Neuronal stem cell (in vitro differentiated cells): ENCODE data around the gene GATM.
A peak's percentile ranks its signal among the peaks of the same experiment; 100 is the strongest.

Experiments
- DNase-seq: peaks from one replicate; pipeline ENCODE4 v3.0.0-alpha.2; 2013; ENCODE audit warnings: low spot score
- H2AFZ ChIP-seq: one replicate; pipeline ENCODE4 v1.6.1; 2013; ENCODE audit warnings: mild to moderate bottlenecking, low read length, inconsistent platforms
- H2AK5ac ChIP-seq: 2 replicates; pipeline ENCODE4 v1.6.1; 2013; ENCODE audit warnings: low read depth, mild to moderate bottlenecking, inconsistent platforms, low read length, moderate library complexity, mixed read lengths
- H2BK120ac ChIP-seq: 2 replicates; pipeline ENCODE4 v1.6.1; 2013; ENCODE audit warnings: low read depth, mild to moderate bottlenecking, inconsistent platforms, low read length, moderate library complexity, mixed read lengths
- H2BK12ac ChIP-seq: one replicate; pipeline ENCODE4 v1.6.1; 2013; ENCODE audit warnings: low read length, inconsistent platforms
- H2BK15ac ChIP-seq: 2 replicates; pipeline ENCODE4 v1.6.1; 2013; ENCODE audit warnings: mild to moderate bottlenecking, low read length, inconsistent platforms, mixed read lengths
- H2BK5ac ChIP-seq: one replicate; pipeline ENCODE4 v1.6.1; 2013; ENCODE audit warnings: inconsistent platforms, mild to moderate bottlenecking, low read length, moderate library complexity
- H3K14ac ChIP-seq: one replicate; pipeline ENCODE4 v1.6.1; 2013; ENCODE audit warnings: low read length, inconsistent platforms
- H3K18ac ChIP-seq: 2 replicates; pipeline ENCODE4 v1.6.1; 2013; ENCODE audit warnings: low read length, inconsistent platforms
- H3K23ac ChIP-seq: 2 replicates; pipeline ENCODE4 v1.6.1; 2013; ENCODE audit warnings: low read depth, mild to moderate bottlenecking, mixed read lengths, low read length, inconsistent platforms; ENCODE audit not compliant: poor library complexity
- H3K27ac ChIP-seq: replicated peaks from 3 replicates; pipeline ENCODE4 v1.5.1; 2013; ENCODE audit warnings: low read length, inconsistent platforms
- H3K27me3 ChIP-seq, 3 experiments: 2 replicates each; pipeline ENCODE4 v1.6.1; 2013; ENCODE audit warnings: low read length in 3 of 3, mild to moderate bottlenecking in 2 of 3, inconsistent platforms in 1 of 3, low read depth in 1 of 3, mixed read lengths in 1 of 3, moderate library complexity in 1 of 3; ENCODE audit not compliant: control insufficient read depth in 3 of 3, insufficient read depth in 3 of 3
- H3K36me3 ChIP-seq, 2 donors: replicated peaks in 1 of 2; 2 replicates each; pipeline ENCODE4 v1.6.1; 2013; ENCODE audit warnings: low read length in 2 of 2; ENCODE audit not compliant: control insufficient read depth in 2 of 2, insufficient read depth in 2 of 2
- H3K4ac ChIP-seq: 2 replicates; pipeline ENCODE4 v1.6.1; 2013; ENCODE audit warnings: inconsistent platforms, mild to moderate bottlenecking, low read length, moderate library complexity
- H3K4me1 ChIP-seq, 2 donors: 1 replicate in 1 of 2; 2 replicates in 1 of 2; pipeline ENCODE4 v1.6.1; 2013; ENCODE audit warnings: low read length in 2 of 2, low read depth in 1 of 2; ENCODE audit not compliant: control insufficient read depth in 2 of 2, insufficient read depth in 1 of 2
- H3K4me2 ChIP-seq: one replicate; pipeline ENCODE4 v1.6.1; 2013; ENCODE audit warnings: mild to moderate bottlenecking, low read length, inconsistent platforms; ENCODE audit not compliant: insufficient read depth, poor library complexity, severe bottlenecking
- H3K4me3 ChIP-seq, 2 donors: 2 replicates each; pipeline ENCODE4 v1.5.1; 2013; ENCODE audit warnings: low read length in 2 of 2, mild to moderate bottlenecking in 2 of 2, inconsistent platforms in 1 of 2, moderate library complexity in 1 of 2
- H3K79me1 ChIP-seq: one replicate; pipeline ENCODE4 v1.6.1; 2013; ENCODE audit warnings: low read depth, mild to moderate bottlenecking, inconsistent platforms, low read length, moderate library complexity
- H3K9ac ChIP-seq: one replicate; pipeline ENCODE4 v1.6.1; 2013; ENCODE audit warnings: mild to moderate bottlenecking, low read depth, low read length, inconsistent platforms; ENCODE audit not compliant: poor library complexity
- H3K9me3 ChIP-seq, 2 donors: replicated peaks in 1 of 2; 2 replicates each; pipeline versions ENCODE3 to v1.6.1; 2013; ENCODE audit warnings: low read length in 2 of 2, mild to moderate bottlenecking in 2 of 2, inconsistent platforms in 1 of 2, low read depth in 1 of 2, mixed read lengths in 1 of 2, moderate library complexity in 1 of 2; ENCODE audit not compliant: control insufficient read depth in 2 of 2, insufficient read depth in 1 of 2
- H4K8ac ChIP-seq: one replicate; pipeline ENCODE4 v1.6.1; 2013; ENCODE audit warnings: low read depth, mild to moderate bottlenecking, inconsistent platforms, low read length, moderate library complexity
- H4K91ac ChIP-seq: one replicate; pipeline ENCODE4 v1.6.1; 2013; ENCODE audit warnings: low read length, low read depth, mild to moderate bottlenecking, inconsistent platforms; ENCODE audit not compliant: poor library complexity
- WGBS, 2 donors: extraction: QIAGEN DNeasy Blood & Tissue Kit; methylation state at CpG; one replicate each; pipeline ENCODE4 v1.1.7; 2013; ENCODE audit warnings: missing lambda C conversion rate in 2 of 2, mixed read lengths in 1 of 2; ENCODE audit not compliant: insufficient read length in 2 of 2, insufficient replicate concordance in 1 of 2; ENCODE audit errors: extremely low coverage in 2 of 2; 5-methylcytosine and 5-hydroxymethylcytosine counted together

Gene GATM

DNA sequence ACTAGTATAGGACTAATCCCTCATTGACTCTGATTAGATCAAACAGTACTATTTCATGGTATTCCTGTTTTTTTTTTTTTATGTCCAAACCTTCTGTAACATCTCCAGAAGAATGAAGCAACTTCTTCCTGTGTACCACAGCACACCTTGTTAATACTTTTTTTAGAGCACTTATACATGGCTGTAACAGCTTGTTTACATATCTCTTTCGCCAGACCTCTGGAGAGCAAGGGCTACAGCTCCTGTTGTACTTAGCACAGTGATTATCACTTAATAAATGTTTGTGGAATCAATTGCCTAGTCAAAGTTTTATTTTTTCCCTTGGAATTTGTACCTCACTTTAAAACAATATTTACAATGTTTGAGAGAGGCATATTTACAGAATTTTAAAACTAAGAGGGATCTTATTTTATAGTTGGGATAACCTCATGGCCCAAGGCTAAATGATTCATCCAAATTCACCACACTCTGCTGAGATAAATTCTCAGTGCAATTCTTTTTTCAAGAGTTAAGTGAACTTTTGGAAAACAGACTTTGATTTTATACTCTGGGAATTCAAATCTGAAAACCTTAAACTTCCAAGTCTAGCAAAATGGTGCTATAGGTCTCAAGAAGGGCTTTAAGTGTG lies 9.2 kb upstream of the GATM start:
- H3K4me3 ChIP-seq = no peak overlapping the region
- no peak overlapping the region for H3K14ac ChIP-seq
- no peaks in the 10 kb centered on the region for H3K9me3 ChIP-seq
- no peak overlapping the region for H2BK120ac ChIP-seq
- H2BK15ac ChIP-seq = no peak overlapping the region
- H3K27me3 ChIP-seq = peaks cover 0 to 4% (median 0%) of the 10 kb centered on the region in 3 experiments
- WGBS, 2 donors = no CpG with 5 or more reads among the region's 1 CpG
- H3K27ac ChIP-seq = no peak overlapping the region
- H3K4me2 ChIP-seq = no peak overlapping the region
- no peak overlapping the region for H3K18ac ChIP-seq
- H3K23ac ChIP-seq = no peak overlapping the region
- no peaks in the 10 kb centered on the region for H3K4me1 ChIP-seq
- H2BK12ac ChIP-seq = no peak overlapping the region
- H3K9ac ChIP-seq = no peak overlapping the region
- H4K8ac ChIP-seq = no peak overlapping the region
- H4K91ac ChIP-seq = no peak overlapping the region
- H2AFZ ChIP-seq = no peak overlapping the region
- H3K36me3 ChIP-seq = no peaks in the 10 kb centered on the region
- H2BK5ac ChIP-seq = no peak overlapping the region
- H2AK5ac ChIP-seq = no peak overlapping the region
- H3K4ac ChIP-seq = no peak overlapping the region
- no peak for DNase-seq
- no peaks in the 10 kb centered on the region for H3K79me1 ChIP-seq

DNA sequence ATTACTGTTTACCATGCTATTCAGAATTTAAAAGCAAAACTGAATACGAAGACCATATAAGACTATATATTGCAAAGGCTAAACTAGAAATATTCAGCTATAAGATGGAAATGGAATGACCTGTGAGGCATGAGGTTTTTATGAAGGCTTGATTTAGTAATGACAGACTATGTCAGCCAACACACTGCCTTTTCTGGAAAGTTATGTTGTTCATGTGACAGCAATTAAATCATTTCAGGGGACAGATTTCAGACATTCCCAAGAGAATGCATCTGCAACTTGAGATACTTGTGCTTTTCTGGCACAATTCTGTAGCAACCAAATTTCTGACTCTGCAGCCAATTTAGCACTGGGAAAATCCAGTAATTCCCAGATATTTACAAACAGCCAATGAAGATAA lies 8.6 kb upstream of the GATM start:
- Histone ChIP-seq H3K36me3 (no peaks in the 10 kb centered on the region), H2BK15ac (no peak overlapping the region), H3K27ac (no peak overlapping the region), H3K9me3 (no peaks in the 10 kb centered on the region), H2AK5ac (no peak overlapping the region), H3K14ac (no peak overlapping the region), H3K4ac (no peak overlapping the region), H4K8ac (no peak overlapping the region), H2BK12ac (no peak overlapping the region), H2AFZ (no peak overlapping the region), H4K91ac (no peak overlapping the region), H3K79me1 (no peaks in the 10 kb centered on the region), H3K18ac (no peak overlapping the region), H2BK5ac (no peak overlapping the region), H3K9ac (no peak overlapping the region), H3K27me3 (peaks cover 0 to 4% (median 0%) of the 10 kb centered on the region in 3 experiments), H3K23ac (no peak overlapping the region), H3K4me3 (no peak overlapping the region), H3K4me2 (no peak overlapping the region), H3K4me1 (no peaks in the 10 kb centered on the region), H2BK120ac (no peak overlapping the region)
- WGBS, 2 donors = no CpG with 5 or more reads among the region's 1 CpG
- DNase-seq = no peak

DNA sequence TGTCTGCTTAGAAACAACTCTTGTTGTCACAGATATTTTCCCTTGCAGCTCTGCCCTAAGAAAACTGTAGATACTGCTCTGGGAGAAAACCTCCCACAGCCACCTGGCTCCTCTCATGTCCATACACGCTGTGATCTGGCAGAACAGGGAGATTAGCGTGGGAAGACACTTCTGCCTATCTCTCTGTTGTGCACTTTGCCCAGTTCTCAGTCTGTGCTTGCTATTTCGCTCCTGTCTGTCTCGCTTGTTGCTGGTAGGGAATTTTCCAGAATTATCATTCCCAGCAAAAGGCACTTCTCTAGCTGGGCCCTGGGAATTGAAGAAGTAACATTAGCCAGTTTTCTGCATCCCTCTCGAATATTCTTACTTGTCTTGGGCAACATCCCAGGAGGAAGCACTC lies 8.1 kb upstream of the GATM start:
- H2AFZ ChIP-seq = peak overlapping the region; percentile 66
- no CpG with 5 or more reads among the region's 5 CpGs for WGBS, 2 donors

DNA sequence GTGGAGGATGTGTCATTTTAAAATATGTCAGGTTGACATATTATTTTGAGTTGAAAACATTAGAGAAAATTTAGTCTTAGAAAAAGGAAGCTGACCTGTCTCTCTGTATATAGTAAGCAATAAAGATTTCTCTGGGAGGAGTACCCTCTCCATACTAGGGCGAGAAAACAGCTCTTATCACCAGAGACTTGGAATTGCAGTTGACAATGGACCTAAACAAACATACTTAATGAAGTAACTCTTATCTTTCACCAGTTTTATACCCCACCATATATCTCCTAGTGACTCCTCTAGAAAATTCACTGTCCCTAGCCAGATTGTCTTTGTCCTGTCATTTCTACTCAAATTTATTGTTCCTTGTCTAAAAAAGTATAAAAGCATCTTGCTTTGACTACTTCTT lies 7.2 kb upstream of the GATM start:
- WGBS, 2 donors = no CpG with 5 or more reads among the region's 1 CpG
- no peak overlapping the region for H4K91ac ChIP-seq

More for the DNA sequence above, 8.1 kb upstream of the GATM start:
- Histone ChIP-seq H3K23ac (no peak overlapping the region), H2BK5ac (no peak overlapping the region), H3K27me3 (peaks cover 0 to 4% (median 0%) of the 10 kb centered on the region in 3 experiments), H3K14ac (no peak overlapping the region), H2AK5ac (no peak overlapping the region), H3K9me3 (no peaks in the 10 kb centered on the region), H3K9ac (no peak overlapping the region), H3K4ac (no peak overlapping the region), H3K27ac (no peak overlapping the region), H3K79me1 (no peaks in the 10 kb centered on the region), H2BK12ac (no peak overlapping the region), H3K36me3 (no peaks in the 10 kb centered on the region), H4K8ac (no peak overlapping the region), H3K4me2 (no peak overlapping the region), H2BK120ac (no peak overlapping the region), H2BK15ac (no peak overlapping the region), H3K18ac (no peak overlapping the region), H3K4me3 (no peak overlapping the region), H4K91ac (no peak overlapping the region), H3K4me1 (no peaks in the 10 kb centered on the region)
- no peak for DNase-seq

More for the DNA sequence above, 7.2 kb upstream of the GATM start:
- H2BK15ac ChIP-seq = no peak overlapping the region
- H3K79me1 ChIP-seq = no peaks in the 10 kb centered on the region
- H3K4me3 ChIP-seq = no peak overlapping the region
- H3K27ac ChIP-seq = no peak overlapping the region
- H3K9ac ChIP-seq = no peak overlapping the region
- H4K8ac ChIP-seq = no peak overlapping the region
- no peaks in the 10 kb centered on the region for H3K4me1 ChIP-seq
- no peak overlapping the region for H3K4me2 ChIP-seq
- H3K27me3 ChIP-seq = peaks cover 0 to 2% (median 0%) of the 10 kb centered on the region in 3 experiments
- H3K4ac ChIP-seq = no peak overlapping the region
- H2BK12ac ChIP-seq = no peak overlapping the region
- H2AFZ ChIP-seq = no peak overlapping the region
- H3K23ac ChIP-seq = no peak overlapping the region
- no peak overlapping the region for H3K14ac ChIP-seq
- H2BK5ac ChIP-seq = no peak overlapping the region
- no peaks in the 10 kb centered on the region for H3K36me3 ChIP-seq
- no peaks in the 10 kb centered on the region for H3K9me3 ChIP-seq
- no peak overlapping the region for H2BK120ac ChIP-seq
- H2AK5ac ChIP-seq = no peak overlapping the region
- H3K18ac ChIP-seq = no peak overlapping the region
- no peak for DNase-seq
